Measurements from ENCODE around the gene ADGRG6.

ADGRG6 gene

DNA sequence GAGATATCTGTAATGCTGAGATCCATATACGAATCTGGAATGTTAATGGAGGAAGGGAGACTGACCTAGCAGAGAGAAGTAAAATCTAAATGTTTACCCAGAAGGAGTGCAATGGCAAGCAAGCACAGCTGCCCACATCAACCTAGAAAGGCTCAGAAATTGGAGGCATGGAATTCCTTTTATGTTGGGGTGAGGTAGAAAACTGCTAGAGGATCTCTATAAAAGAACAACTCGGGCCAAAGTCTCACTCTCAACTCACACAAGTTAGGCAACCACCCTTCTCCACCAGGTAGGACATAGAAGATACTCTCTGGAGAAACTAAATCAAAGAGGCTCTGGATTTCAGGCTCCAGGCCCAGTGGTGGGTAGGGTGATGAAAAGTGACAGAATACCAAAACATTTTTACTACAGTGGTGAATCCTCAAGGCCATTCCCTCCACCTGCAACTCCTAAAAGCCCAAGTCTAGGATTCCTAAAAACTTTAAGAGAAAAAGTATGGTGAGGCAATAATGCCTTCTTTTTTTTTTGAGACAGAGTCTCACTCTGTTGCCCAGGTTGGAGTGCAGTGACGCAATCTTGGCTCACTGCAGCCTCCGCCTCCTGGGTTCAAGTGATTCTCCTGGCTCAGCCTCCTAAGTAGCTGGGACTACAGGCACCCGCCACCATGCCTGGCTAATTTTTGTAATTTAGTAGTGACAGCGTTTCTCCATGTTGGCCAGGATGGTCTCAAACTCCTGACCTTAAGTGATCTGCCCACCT lies 9.5 kb upstream of the ADGRG6 start:
- no peak for DNase-seq

DNA sequence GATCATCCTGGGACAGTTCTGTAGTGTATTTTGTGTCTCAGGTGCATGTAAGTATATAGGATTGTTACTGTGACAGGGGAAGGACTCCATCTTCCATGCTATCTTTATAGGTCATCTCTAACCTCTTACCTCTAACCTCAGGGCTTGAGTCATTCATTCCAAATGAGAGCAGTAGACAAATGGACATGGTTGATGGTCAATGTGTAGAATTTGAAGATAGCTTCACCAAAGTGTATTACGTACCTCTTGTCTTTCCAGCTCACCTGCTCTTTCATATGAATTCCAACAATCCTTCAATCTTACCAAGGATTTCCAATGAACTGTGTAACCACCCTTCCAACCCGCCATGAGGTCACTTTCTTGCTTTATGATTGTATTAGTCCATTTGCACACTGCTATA lies 8.7 kb upstream of the ADGRG6 start:
- no peak for DNase-seq

DNA sequence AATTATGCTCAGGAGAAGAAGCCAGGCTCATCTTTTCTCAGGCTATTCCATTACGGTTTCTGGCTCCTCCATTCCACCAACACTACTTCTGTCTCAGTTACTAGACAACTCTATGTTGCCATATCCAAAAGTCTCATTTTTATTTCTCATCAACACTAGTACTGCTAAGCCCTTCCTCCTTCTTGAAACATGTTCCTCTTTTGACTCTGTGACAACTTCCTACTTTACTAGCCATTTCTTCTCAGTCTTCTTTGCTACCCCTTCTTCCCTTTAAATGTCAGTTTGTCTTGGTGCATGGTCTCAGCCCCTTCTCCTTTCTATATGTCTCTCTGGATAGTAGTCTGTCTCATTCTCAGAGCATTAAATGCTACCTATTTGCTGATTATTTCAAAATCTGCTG lies 7.1 kb upstream of the ADGRG6 start:
- no peak for DNase-seq

DNA sequence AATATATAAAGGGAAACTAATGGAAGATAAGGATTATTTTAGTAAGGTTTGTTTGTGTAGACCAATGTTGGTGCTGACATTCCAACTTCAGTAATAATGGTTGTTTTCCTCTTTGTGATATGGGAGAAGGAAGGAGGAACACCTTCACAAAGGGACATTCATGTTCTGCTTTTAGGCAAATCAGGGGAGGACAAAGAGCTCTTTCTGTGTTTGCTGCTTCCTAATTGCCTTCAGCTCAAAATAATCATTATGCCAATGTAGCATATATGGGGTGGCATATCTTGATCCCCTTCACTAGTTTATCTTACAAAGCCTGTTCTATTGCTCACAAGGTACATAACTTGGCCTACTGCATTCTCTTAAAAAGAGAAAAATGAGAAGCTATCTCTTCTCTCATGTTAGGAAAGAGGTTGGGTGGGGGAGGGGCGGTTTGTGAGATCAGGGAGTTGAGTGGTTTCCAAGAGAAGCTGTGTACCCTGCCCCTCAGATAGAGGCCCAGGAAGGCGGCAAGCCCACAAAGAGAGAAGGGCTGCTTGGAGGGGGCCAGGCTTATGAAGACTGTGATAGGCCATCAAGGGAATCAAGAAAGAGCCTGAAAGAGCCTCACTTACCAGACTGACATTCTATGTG lies 4.7 kb upstream of the ADGRG6 start:
- no peak for DNase-seq

DNA sequence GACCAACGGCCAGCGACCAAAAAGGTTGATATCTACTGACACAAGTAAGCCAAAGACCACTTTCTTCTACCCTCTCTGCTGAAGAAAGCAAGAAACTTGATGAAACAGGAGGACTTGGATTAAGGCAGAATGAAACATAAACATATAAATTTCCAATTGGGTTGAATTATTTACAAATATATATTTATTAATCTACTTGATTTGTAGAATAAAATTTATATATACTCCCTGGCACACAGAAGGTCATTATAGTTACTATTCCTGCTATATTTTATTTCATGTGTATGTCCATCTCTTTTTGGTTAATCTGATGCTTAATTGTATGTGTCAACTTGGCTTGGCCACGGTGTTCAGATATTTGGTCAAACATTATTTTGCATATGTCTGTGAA lies 4.2 kb upstream of the ADGRG6 start:
- no peak for DNase-seq

DNA sequence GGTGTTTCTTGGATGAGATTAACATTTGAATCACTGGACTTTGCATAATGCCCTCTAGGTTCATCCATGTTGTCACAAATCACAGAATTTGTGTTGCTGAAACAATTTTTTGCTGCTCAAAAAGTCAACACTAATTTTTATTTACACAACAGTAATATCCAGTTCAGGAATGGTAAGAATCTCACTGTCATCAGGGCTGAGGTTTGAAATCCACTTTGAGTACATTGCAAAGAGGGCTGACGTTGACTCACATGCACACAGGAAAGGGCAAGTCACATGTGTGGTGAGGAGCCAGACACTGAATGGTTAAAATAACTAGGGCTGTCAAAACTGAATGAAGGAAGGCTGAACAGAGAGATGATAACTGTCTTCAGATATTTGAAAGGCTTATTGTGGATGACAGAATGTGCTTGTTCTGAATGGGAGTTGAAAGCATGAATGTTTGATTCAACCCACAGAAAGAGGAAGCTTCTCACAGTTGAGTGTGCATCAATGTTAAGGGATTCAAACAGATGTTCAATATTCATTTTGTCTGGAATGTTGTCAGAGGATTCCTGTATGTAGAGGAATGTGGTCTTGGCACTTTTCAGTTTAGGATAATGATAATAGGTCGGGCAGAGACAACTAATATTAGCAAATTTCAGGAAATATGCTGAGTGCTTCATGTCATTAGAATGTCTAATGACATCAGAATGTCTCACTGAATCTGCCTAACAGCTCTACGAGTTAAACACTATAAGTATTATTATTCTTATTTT lies 3.6 kb upstream of the ADGRG6 start:
- DNase-seq, result no peak

DNA sequence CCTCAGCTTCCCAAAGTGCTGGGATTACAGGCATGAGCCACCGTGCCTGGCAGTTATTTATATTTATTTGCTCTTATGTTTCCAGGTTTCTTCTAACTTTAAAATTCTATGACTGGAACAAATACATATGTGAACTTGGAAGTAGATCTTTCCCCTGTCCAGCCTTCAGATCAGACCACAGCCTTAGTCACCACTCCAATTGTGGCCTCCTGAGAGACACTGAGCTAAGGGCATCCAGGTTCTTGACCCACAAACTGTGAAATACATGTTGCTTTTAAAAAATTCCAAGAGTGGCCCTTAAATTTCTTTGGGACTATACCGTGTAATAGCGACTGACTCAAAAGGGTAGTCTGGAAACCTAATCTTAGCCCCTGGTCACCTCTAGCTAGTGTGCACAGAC lies 1.5 kb upstream of the ADGRG6 start:
- DNase-seq, result no peak

DNA sequence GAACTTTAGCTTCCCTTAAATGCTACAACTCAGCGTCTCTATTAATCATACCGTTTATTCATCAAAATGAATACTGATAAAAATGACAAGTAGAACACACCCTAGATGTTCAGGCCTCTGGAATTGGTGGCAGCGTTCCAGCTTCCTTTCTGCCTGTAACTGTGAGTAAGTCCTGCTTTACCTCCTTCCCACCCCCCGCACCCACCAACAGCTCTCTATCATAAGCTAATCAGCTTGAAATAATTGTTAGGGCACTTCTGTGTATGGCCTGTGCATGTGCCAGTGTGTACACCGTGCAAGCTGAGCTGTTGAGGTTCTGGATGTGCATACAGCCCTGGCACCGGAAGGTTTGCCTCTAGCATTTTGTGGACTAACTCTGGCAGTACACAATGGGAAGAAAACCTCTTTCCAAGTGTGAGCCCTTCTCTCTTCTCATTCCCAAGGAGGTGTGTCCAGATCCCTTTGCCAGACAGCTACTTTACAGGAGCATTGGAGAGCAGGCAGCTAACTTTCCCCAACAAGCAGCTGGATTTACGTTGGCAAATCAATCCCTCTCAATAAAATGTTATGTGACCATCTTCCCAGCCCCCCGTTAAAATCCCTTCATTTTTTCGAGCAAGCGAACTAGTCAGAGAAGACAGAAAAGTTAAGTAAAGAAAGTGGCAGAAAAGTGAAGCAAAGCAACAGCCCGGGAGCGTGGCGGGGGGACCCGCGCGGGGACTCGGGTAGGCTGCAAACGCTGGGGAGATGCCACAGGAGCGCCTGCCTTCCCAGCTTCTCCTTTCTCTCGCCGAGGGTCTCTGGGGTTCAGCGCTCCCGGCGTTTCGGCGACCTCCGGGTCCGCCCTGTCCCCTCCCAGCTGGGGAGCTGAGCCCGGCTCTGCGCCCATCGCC lies 803 bp upstream of the ADGRG6 start:
- DNase-seq, result no peak

DNA sequence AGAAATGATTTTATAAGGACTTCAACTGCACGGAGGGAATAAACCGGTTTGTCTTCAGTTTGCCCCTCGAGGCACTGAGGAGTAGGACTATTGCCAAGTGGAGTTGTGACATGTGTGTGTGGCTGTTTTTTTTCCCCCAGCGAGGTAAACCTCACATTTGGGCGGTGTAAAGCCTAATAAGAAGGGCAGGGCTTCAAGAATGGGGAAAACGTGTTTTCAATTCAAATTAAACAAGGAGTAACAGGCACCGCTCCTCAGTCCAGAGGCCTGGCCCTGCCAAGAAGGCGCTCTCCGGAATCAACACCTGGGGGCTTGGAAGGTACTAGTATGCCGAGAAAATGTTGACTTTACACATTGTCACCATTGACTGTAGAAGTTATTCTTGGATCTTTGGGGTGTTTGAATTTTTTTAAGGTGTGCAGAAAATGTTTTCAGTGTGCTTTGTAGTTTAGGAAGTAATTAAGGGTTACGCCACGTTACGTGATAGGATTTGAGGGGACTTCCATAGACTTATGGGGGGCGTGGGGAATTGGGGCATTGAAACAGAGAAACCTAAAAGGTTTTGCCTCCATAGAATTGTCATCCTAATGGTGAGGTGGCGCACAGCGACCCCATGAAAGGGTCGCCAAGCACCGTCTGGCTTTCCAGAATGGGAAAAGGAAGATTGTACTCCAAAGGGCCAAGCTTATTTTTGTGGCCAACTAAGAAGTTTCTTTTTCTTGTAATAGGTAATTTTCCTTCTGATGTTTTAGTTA lies 791 bp downstream of the ADGRG6 start:
- no peak for DNase-seq

DNA sequence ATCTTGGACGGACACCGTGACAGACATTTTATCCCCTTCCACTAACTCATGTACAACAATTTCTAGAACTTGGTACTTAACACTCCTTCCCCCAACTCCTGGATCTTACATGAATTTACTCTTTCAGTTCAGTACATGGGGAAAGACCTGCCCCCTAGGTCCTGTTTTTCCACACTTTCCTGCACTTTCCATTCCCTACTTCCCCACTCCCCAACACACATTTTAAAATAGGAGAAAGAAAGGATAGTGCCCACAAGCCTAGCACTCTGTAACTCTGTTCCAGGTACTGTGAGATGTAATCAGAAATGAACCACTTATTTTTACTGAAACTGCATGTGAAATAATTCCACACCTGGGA lies 1.3 kb downstream of the ADGRG6 start:
- no peak for DNase-seq

DNA sequence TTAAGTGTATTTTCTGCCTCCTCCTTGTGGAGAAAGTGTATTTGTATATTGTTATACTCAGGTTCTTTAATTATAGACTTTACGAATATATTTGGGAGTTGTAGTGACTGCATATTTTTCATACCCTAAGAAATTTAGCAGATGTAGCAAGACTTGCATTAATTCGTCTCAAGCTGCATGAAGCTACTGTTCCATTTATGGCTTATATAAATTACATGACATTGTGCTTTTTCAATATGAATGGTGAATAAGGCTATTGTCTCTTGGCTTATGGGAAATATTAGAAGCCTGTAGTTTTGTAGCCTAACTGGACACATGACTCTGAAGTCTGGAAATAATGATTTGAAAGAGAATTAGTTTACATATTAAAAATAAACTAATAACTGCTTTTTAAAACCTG lies 2.4 kb downstream of the ADGRG6 start:
- DNase-seq, result no peak

DNA sequence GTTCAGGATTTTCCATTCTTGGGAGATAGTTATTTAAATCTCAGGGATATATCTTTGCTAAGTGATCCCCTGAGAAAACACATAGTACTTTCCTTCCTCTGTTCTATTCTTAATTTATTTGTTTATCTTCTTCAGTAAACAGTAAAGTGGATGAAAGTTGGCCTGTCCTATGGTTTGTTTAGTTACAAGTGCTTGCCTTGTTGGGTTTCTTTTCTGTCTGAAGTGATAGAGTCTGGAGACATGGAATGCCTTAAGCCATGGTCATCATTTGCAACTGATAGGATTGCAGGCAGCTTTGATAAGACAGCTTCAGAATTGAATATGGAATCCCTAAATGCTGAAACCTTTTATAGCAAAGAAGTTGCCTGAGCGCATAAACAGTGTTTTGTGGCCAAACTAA lies 4.9 kb downstream of the ADGRG6 start:
- no peak for DNase-seq

DNA sequence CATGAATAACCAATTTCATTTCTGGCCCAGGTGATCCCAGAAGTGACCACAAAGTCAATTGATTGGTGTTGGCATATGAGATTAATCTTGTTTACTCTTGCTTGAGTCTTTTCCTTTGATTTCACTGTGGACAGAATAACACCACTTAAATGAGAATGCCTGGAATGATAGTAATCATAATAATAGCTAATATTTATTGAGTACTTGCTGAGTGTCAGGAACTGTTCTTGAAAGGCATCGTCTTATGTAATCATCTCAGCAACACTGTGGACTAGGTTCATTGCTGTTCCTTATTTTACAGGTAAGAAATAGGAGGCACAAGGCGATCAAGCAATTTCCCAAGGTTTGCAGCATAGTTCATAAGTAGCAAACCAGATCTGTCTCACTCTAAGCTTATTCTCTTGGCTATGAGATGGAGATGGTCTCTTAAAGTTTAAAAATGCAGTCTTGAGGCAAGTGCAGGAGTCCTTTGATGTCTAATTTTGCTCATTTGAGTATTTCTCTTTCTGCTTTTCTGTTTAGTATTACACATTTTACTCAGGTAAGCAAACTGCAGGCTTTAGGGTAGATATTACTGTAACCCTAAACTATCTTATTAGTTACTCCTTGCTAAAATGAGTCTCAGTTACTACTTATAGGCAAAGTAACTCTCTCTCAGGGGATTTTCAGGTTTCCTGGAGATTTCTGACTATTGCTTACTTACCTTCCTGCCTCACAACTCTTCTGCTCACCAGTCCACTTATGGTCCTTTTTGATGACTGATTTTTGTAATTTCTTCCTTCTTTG lies 6.3 kb downstream of the ADGRG6 start:
- no peak for DNase-seq

DNA sequence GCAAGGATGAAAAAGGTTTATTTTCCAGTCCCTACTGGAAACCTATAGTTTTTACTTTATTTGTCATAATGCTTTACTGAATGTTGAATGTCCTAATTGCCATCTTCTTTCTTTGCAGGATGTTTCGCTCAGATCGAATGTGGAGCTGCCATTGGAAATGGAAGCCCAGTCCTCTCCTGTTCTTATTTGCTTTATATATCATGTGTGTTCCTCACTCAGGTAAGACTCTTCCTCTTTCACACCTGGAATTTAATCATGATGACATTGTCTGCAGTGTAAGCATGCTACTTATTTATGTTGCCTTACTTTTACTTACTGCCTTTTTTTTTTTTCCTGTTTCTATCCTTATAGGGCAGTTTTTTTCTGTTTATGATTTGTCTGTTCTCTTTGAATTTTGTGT lies 7.6 kb downstream of the ADGRG6 start:
- DNase-seq, result no peak

DNA sequence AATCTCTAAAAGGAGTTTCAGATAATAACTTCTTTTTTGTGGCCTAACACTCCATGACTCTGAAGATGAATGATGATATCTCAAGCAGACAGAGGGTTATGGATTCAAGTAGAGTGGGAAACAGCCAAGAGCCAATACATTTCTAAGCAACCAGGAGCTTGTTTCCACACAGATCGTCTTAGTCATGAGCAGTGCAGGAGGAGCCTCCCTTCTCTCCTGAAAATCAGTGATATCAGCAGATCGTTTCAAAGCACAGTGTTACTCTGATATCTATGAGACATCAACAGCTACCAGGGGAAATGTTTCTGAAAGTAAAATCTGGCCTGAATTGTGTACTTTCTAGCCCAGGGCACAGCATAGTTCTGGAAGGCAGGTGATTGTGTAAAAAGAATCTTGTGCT lies 11.5 kb downstream of the ADGRG6 start:
- DNase-seq, result no peak

DNA sequence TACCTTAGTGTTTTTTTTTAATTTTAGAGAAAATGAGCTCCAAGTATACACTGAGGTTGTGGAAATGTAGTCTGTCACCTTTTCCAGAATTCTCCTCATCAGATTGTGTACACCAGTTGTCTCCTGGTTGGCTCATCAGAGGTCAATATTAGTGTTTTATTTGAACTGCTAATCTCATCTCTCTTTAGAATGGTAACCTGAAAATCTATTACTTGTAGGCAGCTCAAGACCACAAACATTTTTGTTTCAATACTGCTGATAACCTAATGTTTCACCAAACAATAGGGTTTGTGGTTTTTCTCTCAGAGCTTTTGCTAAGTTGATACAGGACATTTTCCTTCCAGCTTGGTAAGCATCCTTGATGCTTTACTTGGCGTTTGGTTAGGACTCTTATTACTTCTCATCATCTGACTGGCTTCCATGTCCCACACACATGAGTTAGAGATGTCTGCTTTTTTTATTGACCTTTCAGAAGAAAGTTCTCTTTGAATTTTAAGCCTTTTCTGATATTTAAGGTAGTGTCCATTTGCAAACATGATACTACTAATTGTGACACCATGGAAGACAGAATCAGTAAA lies 15.1 kb downstream of the ADGRG6 start:
- DNase-seq, result no peak

DNA sequence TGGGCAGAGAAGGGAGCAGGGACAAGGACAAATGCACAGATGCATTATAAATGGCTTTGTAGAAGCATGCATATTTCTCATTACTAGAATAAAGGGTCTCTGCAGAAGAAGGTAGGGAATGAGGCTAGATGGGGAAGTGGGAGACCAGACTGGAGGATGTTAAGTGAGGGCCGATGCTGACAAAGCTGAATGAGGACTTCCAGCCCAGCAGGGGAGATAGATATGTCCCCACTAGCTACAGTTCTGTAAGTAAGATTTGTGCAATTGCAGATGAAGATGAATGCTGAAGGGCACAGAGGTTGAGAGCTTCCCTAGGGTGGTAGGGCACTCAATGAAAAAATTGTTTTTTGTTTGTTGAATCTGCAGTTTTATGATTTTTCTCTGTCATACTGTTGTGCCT lies 16.9 kb downstream of the ADGRG6 start:
- no peak for DNase-seq

DNA sequence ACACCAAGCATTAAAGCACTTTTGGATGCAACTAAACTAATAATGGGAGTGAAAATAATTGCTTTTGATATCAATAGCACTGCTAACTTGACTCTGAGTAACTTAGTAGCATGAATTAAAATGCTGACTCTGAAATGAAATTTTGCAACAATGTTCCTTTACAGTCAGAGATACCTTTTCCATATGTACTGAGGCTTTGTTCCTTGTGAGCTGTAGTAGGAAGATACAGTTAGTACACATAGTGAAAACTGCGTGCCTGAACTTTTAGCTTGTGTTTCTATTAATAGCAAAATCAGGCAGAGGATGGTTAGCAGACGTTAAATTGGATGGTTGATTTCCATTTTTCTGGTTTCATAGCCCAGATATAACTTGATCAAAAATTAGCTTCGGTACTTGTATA lies 18.6 kb downstream of the ADGRG6 start:
- no peak for DNase-seq

DNA sequence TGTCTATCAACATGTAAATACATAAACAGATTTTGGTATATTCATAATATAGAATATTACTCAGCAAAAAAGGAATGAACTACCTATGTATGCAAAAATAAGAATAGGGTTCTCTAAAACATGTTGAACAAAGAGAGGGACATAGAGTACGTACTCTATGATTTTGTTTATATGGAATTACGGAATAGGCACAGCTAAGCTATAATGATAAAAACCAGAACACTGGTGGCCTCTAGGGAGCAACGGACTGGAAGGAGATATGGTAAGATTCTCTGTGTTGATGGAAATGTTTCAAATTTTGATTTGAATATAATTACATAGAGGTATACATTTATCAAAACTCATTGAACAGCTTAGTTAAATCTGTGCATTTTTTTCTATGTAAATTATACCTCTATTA lies 19.6 kb downstream of the ADGRG6 start:
- no peak for DNase-seq

DNA sequence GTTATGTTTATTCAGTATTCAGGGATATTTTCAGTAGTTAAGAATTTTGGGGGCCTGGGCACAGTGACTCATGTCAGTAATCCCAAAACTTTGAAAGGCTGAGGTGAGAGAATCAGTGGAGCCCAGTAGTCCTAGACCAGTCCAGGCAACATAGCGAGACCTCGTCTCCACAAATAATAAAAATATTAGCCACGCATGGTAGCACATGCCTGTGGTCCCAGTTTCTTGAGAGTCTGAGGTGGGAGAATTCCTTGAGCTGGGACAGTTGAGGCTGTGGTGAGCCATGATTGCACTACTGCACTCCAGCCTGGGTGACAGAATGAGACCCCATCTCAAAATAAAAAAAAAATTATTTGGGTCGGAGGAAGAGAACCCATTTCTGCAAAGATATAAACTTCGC lies 20.3 kb downstream of the ADGRG6 start:
- DNase-seq, result no peak

DNA sequence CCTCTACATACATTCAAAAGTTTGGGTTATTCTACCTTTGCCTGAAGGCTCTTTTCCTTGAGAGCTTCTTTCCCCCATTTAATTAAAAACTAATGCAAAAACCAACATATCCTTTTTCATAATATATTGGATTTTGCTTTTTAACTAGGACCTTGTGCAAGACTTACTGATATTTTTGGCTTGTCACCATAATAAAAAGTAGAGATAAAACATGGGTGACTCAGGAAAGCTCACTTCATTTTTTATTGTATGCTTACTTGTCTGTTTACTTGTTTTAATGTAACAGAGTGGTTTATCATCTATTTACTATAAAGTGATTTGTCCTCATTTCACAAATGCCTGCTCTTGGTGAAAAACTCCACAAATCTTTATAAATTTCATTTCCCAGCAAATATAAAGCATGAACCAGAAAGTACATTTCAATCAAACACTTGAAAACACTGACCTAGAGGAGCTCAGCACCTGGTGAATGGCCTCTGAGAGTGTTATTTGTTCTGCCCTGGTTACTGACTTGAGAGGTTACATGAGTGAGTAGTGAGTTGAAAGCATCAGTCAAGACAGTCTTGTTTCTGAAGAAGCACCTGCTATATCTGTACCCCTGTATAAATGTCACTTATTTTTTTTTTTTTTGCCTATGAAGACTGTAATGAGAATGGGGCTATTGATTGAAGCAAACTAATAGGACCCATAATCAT lies 20.8 kb downstream of the ADGRG6 start:
- no peak for DNase-seq

Data from CD4-positive, alpha-beta T cell treated with Interferon gamma for 1 hour (primary cell).